ENCODE measurements around the gene ARID1A. TPM values are rescaled to one million over a fixed set of nuclear protein-coding genes. Genes with fewer than 3 reads are reported as not detected.

ARID1A gene
- total RNA-seq (2013) = 33.1 TPM
- 10 to 100 TPM in 1 of 3 donors, 1 to 10 TPM in 2; 6.6 to 84.4 (median 9.5) TPM for polyA plus RNA-seq
- polyA minus RNA-seq = 85.6 and 115 TPM in 2 replicates
- 38.0 to 159 (median 57.6) reads per million in 11 experiments for total RNA-seq

GRCh38 chr1:26695356-26696118, at the start of gene ARID1A:
TSS of gene ARID1A (plus strand) at chr1:26696015. CDS start at chr1:26696404, 389 bp downstream.
- intact Hi-C loops (cut with micrococcal nuclease) = loop anchor here (5.0 kb wide), 2 partner anchors 47 to 92 kb away; partner anchors contain the start of gene PIGV (in 1 of the 2)
- H3K4me1 Mint-ChIP-seq = peaks cover 38% of the 10 kb centered on the region
- WGBS (ENCODE audit: insufficient coverage) = under 1% methylated on average over 44 of the region's 80 CpGs
- H3K4me2 ChIP-seq (replicated peaks; ENCODE audit: extremely low read depth, low read length, poor library complexity, severe bottlenecking) = peak within 1 kb of the TSS; percentile 95
- no peaks in the 10 kb centered on the region for H3K27me3 ChIP-seq (ENCODE audit: control insufficient read depth in 2 of 2, insufficient read depth in 2 of 2, low read length in 2 of 2)
- peak within 1 kb of the TSS; percentile 83 for H3K9ac ChIP-seq (ENCODE audit: insufficient read depth, low read length, poor library complexity, severe bottlenecking)
- DNase-seq = peak; percentile 90 to 95 (median 91)
- peaks cover 5 to 7% of the 10 kb centered on the region in 2 donors for H3K36me3 Mint-ChIP-seq
- H3K4me3 Mint-ChIP-seq = peak within 1 kb of the TSS; percentile 82 to 90
- H3K4me3 ChIP-seq (replicated peaks in 1 of 3; ENCODE audit: low read depth in 2 of 3, low read length in 3 of 3) = peak within 1 kb of the TSS; percentile 63 to 89 (median 85)
- H4K20me1 ChIP-seq (ENCODE audit: insufficient read depth, low read length) = peaks cover 29% of the 10 kb centered on the region
- no peaks in the 10 kb centered on the region for H3K27me3 Mint-ChIP-seq (ENCODE audit: low read depth in 3 of 3)
- peak within 1 kb of the TSS; percentile 83 for H2AFZ ChIP-seq (ENCODE audit: insufficient read depth, low read depth, low read length, poor library complexity, severe bottlenecking)
- TF ChIP-seq, protein P1, sequence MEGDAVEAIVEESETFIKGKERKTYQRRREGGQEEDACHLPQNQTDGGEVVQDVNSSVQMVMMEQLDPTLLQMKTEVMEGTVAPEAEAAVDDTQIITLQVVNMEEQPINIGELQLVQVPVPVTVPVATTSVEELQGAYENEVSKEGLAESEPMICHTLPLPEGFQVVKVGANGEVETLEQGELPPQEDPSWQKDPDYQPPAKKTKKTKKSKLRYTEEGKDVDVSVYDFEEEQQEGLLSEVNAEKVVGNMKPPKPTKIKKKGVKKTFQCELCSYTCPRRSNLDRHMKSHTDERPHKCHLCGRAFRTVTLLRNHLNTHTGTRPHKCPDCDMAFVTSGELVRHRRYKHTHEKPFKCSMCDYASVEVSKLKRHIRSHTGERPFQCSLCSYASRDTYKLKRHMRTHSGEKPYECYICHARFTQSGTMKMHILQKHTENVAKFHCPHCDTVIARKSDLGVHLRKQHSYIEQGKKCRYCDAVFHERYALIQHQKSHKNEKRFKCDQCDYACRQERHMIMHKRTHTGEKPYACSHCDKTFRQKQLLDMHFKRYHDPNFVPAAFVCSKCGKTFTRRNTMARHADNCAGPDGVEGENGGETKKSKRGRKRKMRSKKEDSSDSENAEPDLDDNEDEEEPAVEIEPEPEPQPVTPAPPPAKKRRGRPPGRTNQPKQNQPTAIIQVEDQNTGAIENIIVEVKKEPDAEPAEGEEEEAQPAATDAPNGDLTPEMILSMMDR (IDR thresholded peaks at IDR 0.05) = no peak
- peak within 1 kb of the TSS; percentile 62 to 90 for H3K27ac ChIP-seq (ENCODE audit: low read depth in 1 of 2, low read length in 2 of 2)
- H3K27ac Mint-ChIP-seq = peak within 1 kb of the TSS; percentile 79 to 94 (median 82)
- H3K36me3 ChIP-seq (replicated peaks in 1 of 2; ENCODE audit: control insufficient read depth in 1 of 2, insufficient read depth in 2 of 2, low read length in 2 of 2) = peaks cover 0 to 5% of the 10 kb centered on the region in 2 donors
- H3K9me3 Mint-ChIP-seq = peaks cover 0 to 2% (median 0%) of the 10 kb centered on the region in 7 donors
- H3K9me3 ChIP-seq (replicated peaks in 1 of 2; ENCODE audit: control insufficient read depth in 1 of 2, insufficient read depth in 1 of 2, low read length in 2 of 2) = no peaks in the 10 kb centered on the region
- H3K79me2 ChIP-seq (ENCODE audit: insufficient read depth, low read length) = peaks cover 65% of the 10 kb centered on the region
- H3K4me1 ChIP-seq (ENCODE audit: control insufficient read depth in 1 of 2, insufficient read depth in 2 of 2, low read length in 2 of 2) = peaks cover 55 to 65% of the 10 kb centered on the region in 2 donors

GRCh38 chr1:26664802-26665201, 31.0 kb upstream of the ARID1A start:
- intact Hi-C loops (cut with micrococcal nuclease) = no loop called here
- TF ChIP-seq, protein P1 (IDR thresholded peaks at IDR 0.05) = no peak
- Histone ChIP-seq H3K36me3 (replicated peaks in 1 of 2; ENCODE audit: control insufficient read depth in 1 of 2, insufficient read depth in 2 of 2, low read length in 2 of 2) (no peaks in the 10 kb centered on the region), H3K4me3 (replicated peaks in 1 of 3; ENCODE audit: low read depth in 2 of 3, low read length in 3 of 3) (no peak overlapping the region), H3K27ac (ENCODE audit: low read depth in 1 of 2, low read length in 2 of 2) (no peak overlapping the region), H3K9me3 (replicated peaks in 1 of 2; ENCODE audit: control insufficient read depth in 1 of 2, insufficient read depth in 1 of 2, low read length in 2 of 2) (no peaks in the 10 kb centered on the region), H2AFZ (ENCODE audit: insufficient read depth, low read depth, low read length, poor library complexity, severe bottlenecking) (peak overlapping the region; percentile 46), H3K4me2 (replicated peaks; ENCODE audit: extremely low read depth, low read length, poor library complexity, severe bottlenecking) (no peak overlapping the region), H3K9ac (ENCODE audit: insufficient read depth, low read length, poor library complexity, severe bottlenecking) (no peak overlapping the region), H3K79me2 (ENCODE audit: insufficient read depth, low read length) (no peaks in the 10 kb centered on the region), H3K4me1 (ENCODE audit: control insufficient read depth in 1 of 2, insufficient read depth in 2 of 2, low read length in 2 of 2) (no peaks in the 10 kb centered on the region), H4K20me1 (ENCODE audit: insufficient read depth, low read length) (no peaks in the 10 kb centered on the region), H3K27me3 (ENCODE audit: control insufficient read depth in 2 of 2, insufficient read depth in 2 of 2, low read length in 2 of 2) (no peaks in the 10 kb centered on the region)
- H3K9me3 Mint-ChIP-seq = peaks cover 0 to 1% (median 0%) of the 10 kb centered on the region in 7 donors
- H3K27me3 Mint-ChIP-seq (ENCODE audit: low read depth in 3 of 3) = peaks cover 0 to 5% (median 2%) of the 10 kb centered on the region in 3 donors
- no peaks in the 10 kb centered on the region for H3K36me3 Mint-ChIP-seq
- no peak for DNase-seq
- no peak overlapping the region for H3K27ac Mint-ChIP-seq
- peaks cover 1% of the 10 kb centered on the region for H3K4me1 Mint-ChIP-seq
- no CpG with 5 or more reads among the region's 2 CpGs for WGBS (ENCODE audit: insufficient coverage)
- H3K4me3 Mint-ChIP-seq = no peak overlapping the region
